GM11168 (cell line): ENCODE data around the gene GALNT17.

Experiments
- in situ Hi-C: fragments of 300-500 bp; cut with MboI; formaldehyde crosslinking; loops from one replicate; pipeline ENCODE4 v1.12.0; 2022; ENCODE audit warnings: low sequenced_read_pairs; ENCODE audit not compliant: unreplicated experiment

Gene GALNT17

DNA sequence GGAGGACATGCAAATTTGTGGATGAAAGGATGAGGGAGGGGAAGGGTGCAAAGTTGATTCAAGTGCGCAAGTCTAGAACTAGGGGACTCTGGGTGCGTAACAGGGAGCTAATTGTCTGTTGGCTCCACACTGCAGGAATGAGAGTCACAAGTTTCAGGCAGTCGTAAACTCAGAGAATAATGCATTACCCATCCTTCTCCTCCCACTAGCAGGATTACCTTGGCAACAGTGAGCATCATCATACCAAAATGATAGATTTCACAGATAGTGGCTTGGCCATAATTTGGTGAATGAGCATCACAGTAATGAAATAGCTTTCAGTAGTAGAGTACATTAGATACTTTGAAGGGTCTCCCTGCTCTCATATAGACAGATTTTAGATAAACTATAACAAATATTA, 565.5 kb downstream of the GALNT17 start:
- in situ Hi-C loops, result no loop called here

DNA sequence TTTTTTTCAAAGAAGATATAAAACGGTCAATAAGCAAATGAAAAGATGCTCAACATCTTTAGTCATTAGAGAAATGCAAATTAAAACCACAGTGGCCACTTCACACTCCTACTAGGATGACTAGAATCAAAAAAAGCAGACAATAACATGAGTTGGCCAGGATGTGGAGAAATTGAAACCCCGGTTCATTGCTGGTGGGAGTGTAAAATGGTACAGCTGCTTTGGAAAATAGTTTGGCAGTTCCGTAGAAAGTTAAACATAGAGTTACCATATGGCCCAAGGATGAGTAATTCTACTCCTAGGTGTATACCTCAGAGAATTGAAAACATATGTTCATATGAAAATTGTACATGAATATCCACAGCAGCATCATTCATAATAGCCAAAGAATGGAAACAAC, 573.3 kb downstream of the GALNT17 start:
- in situ Hi-C loops, result no loop called here

DNA sequence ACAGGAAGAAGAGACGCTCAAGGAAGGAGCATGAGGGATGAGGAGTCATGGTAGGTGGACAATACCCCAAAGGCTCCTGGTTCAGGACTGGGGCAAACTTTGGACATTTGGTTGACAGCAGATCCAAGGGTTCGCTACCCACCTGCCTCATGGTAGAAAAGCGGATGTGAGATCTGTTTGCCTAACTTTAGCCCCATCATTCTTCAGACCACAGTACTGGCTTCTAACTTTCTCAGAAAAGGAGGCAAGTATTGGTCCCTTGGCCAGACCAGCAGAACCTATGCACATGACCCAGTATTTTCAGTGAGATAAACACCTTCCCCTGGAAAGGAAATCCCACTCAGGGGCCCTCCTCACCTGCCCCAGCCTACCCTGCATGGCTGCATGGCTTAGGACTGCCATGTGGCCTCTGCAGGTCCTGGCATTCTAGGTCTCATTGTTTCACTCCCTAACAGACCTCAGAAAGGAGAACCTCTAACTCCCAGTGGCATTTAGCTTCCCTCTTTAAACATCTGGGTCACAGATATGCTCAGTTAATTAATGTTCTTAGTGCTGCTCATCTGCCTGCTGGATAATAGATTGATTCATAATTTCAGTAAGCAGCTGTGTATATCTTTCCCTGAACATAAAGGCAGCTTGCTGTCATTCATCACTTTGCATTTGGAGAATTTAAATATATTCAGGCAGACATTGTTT, 574.1 kb downstream of the GALNT17 start:
- in situ Hi-C loops, result no loop called here

DNA sequence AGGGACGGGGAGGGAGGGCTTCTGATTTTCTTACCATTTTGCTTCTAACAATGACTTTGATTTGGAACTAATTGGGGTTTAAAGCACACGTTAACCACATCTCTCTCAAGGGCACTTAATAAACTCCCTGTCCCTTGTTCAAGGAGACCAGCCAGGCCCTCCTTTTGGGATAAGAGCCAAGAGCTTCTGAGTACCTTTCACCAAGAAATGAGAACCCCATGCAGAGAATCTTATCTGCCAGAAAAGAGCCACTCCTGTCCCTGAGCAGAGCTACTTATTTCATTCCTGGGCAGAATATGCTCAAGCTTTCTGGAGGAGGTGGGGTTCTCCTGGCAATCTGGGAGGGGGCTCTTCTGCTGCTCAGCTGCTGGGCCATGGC, 574.6 kb downstream of the GALNT17 start:
- in situ Hi-C loops, result no loop called here

DNA sequence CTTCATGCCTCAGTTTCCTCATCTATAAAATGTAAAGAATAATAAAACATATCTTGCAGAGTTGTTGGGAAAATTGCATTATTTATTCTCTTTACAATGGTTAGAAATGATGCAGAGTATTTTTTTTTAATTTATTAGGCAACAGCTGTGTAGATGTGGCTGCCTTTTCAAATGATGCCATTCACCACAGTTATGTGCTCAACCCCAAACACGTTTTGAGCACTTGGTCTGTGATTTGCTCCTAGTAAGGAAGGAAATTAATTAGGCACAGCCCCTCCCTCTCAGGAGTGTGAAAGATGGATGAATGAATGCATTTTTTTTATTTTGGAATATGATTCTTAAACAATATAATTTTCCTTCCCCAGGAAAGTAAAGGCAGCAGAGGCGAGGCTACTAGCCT, 575.1 kb downstream of the GALNT17 start:
- in situ Hi-C loops, result no loop called here

DNA sequence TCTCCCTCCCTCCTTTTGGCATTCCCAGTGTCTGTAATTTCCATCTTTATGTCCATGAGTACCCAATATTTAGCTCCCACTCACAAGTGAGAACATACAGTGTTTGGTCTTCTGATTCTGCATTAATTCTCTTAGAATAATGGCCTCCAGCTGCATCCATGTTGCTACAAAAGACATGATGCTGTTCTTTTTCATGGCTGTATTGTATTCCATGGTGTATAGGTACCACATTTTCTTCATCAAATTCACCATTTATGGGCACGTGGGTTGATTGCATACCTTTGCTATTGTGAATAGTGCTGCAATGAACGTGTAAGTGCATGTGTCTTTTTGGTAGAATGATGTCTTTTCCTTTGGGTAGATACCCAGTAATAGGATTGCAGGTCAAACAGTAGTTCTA, 576.8 kb downstream of the GALNT17 start:
- in situ Hi-C loops, result no loop called here

DNA sequence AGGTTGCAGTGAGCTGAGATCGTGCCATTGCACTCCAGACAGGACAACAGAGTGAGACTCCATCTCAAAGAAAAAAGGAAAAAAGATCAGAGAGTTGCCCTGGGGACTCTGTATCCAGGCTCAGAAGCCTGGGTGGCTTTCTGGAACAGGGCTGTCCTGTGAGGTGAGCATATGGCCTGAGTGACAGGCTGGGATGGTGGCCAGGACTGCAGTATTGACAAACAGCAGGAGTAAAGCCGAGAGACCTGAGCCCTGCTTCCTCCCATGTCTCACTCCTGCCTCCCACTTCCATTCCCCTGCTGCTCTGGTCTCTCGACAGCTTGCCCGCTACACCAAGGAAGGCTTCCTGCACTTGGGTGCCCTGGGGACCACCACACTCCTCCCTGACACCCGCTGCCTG, 578.5 kb downstream of the GALNT17 start:
- in situ Hi-C loops, result no loop called here

DNA sequence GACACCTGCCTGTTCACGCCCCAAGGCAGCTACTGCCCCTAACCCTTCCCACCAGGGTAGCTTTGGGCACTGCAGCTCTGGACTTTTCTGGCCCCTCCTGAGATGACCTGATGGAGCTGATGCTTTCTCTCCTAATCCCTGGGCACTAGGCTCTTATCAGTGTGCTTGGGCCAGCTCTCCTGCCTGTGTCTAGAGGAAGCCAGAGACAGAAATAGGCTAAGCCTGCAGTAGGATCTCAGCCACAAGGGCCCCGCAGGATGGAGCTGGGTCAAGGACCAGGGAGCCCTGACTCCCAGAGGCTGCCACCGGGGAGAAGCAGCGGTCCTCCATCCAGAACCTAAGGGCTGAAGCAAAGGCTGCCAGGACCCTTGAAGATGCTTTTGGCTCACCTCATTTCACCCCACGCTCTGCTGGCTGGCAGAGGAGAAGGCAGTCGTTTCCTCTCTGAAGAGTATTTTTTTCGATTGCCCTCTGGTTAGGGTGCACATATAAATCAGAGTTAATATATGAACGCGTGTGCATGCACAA, 580.8 kb downstream of the GALNT17 start:
- in situ Hi-C loops, result no loop called here

DNA sequence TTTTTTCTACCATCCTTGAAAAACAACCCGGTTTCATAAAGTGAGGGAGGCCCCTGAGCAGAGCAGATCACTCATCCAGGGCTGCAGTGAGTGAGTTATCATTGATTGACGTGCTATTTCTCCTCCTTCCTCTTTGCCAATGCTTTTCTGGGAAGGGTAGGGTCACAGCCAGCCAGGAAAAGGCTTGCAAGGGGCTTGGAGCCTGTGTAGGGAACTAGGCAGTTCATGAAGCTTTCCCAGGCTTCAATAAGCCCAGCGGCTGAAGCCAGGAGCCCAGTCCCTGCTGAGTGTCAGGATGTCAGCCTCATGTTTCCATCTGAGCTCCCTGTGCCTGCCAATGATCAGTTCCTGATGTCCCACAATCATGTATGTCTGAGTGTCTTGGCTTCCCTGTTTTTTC, 584.7 kb downstream of the GALNT17 start:
- in situ Hi-C loops, result no loop called here

DNA sequence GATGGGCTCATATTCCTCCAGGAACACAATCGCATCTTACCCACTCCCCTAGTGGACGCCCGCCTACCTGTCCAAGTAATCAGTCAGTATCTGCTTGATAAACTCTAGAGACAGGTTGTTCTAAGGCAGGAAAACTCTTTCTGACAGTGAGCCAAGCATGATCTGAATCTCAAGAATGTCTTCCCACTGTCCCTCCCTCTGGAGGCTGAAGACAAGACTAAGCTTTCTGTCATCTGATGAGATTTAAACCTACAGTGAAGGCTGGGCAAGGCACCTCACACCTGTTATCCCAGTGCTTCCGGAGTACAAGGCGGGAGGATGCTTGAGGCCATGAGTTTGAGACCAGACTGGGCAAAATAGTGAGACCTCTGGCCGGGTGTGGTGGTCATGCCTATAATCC, 586.6 kb downstream of the GALNT17 start:
- in situ Hi-C loops, result no loop called here

DNA sequence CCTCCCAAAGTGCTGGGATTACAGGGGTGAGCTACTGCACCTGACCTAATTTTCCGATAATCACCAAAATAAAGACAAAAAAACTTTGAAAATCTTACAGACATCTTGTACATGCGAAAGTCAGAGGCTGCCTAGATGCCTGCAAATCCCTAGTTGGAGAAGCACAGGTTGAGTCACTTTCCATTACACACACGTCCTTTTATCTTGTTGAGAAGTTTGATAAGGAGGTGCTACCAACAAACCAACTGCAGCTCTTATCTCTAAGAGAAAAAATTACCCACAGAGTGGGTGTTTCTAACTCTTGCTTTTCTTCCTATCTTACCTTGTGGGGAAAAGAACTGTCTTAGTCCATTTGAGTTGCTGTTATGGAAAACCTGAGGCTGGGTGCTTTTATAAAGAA, 589.8 kb downstream of the GALNT17 start:
- in situ Hi-C loops, result no loop called here

DNA sequence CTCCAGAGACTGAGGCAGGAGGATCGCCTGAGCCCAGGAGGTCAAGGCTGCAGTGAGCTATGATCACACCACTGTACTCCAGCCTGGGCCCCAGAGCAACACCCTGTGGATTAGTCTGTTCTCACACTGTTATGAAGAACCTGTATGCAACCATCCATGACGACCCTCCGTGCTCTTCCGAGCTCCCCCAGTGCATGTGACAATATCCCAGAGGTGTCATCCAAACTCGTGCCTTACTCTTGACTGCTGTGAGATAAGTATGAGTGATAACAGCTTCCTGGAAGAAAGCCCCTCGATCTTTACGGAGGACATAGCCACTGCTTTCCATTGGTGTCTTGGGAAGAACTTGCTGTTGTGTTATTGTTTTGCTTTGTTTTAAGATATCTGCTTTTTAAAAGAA, 591.9 kb downstream of the GALNT17 start:
- in situ Hi-C loops, result no loop called here

DNA sequence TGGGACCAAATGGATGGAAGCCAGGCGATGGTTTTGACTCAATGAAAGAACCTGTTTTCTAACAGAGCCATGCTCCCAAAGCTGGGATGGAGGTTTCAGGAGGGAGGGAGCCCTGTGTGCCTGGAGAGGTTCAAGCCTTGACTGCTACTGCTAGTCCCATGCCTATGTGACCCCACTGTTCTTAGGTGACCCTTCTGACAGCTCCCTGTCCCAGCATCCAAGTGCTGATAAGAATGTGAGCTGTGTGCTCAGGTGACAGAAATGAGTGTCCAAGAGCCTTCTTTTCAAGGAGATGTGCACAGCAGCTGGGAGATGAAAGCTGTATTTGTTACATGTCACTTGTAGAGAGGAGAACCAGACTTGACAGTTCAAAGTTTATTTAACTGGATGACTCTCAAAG, 595.4 kb downstream of the GALNT17 start:
- in situ Hi-C loops, result no loop called here

DNA sequence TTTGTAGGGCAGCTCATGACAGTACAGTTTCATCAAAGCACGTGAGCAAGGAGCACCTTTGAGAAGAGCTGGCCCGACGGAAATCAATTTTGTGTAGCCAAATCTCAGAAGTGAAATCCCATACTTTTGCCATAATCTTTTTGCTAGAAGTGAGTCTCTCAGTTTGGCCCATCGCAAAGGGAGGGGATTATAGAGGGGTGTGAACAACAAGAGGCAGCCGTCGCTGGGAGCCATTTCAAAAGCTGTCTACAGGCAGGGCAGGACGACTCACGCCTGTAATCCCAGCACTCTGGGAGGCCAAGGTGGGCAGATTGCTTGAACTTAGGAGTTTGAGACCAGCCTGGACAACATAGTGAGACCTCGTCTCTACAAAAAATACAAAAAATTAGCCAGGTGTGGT, 599.8 kb downstream of the GALNT17 start:
- in situ Hi-C loops, result loop anchor here (10.0 kb wide), 1 partner anchor 877 kb away; no protein-coding TSS in a partner anchor

DNA sequence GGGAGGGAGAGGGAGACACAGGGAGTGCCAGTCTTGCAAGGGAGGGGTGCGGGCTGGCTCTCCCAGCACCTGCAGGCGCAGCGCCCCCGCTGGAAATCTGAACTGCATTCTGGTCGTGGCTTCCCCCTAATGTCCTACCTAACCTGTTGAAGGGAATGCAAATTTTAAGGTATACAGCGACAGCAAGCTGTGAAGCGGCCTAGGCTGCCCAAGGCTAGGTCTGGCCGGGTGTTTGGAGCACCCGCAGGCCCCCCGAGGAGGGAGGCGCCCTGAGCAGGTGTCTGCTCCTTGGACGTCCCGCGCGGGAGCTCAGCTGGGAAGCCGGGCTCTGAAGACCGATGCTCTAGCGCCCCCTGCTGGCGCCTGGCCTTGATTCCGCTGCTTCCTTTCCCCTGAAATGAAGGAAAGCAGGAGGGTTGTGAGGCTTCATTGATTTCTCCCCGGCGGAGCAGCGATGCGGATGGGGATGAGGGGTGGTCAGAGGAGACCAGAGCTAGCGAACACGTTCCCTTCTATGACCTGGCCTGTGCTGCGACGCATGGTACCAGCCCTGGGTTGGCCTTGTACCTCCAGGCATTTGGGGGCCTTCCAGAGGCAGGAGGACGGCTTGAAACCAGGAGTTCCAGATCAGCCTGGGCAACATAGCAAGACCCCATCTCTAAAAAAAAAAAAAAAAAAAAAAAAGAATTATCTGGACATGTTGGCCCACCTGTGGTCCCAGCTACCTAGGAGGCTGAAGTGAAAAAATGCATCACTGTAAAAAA, 601.3 kb downstream of the GALNT17 start:
- in situ Hi-C loops, result loop anchor here (10.0 kb wide), 1 partner anchor 878 kb away; no protein-coding TSS in a partner anchor

DNA sequence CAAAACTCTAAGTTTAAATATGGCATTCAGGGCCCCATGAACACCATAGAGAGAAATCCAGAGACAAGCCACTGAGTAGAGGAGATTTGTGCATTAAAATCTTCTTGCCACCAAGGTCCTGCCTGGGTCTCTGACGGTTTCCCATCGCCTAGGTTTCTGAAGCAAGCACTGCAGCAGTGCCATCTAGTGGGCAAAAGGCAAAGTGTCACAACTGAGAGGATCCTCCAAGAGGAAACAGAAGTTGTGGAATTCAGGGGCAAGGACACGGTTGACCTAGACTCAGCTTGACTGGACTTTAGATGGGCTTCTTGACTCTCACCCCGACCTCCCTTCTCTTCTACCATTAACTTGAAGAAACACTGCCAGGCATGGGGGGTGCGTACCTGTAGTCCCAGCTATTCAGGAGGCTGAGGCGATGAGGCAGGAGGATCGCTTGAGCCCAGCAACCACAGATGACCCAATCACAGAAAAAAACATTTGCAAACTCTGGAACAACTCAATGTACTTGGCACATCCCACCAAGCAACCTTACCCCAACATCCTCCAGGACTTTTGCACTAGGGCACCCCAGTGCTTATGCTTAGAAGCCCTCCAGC, 604.1 kb downstream of the GALNT17 start:
- in situ Hi-C loops, result loop anchor here (10.0 kb wide), 1 partner anchor 881 kb away; no protein-coding TSS in a partner anchor

DNA sequence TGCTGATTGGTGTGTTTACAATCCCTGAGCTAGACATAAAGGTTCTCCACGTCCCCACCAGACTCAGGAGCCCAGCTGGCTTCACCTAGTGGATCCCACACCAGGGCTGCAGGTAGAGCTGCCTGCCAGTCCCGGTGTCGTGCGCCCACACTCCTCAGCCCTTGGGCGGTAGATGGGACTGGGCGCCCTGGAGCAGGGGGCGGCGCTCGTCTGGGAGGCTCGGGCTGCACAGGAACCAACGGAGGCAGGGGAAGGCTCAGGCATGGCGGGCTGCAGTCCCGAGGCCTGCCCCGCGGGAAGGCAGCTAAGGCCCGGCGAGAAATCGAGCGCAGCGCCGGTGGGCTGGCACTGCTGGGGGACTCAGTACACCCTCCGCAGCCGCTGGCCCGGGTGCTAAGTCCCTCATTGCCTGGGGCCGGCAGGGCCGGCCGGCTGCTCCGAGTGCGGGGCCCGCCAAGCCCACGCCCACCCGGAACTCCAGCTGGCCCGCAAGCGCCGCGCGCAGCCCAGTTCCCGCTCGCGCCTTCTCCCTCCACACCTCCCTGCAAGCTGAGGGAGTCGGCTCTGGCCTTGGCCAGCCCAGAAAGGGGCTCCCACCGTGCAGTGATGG, 606.1 kb downstream of the GALNT17 start:
- in situ Hi-C loops, result loop anchor here (10.0 kb wide), 1 partner anchor 883 kb away; no protein-coding TSS in a partner anchor

DNA sequence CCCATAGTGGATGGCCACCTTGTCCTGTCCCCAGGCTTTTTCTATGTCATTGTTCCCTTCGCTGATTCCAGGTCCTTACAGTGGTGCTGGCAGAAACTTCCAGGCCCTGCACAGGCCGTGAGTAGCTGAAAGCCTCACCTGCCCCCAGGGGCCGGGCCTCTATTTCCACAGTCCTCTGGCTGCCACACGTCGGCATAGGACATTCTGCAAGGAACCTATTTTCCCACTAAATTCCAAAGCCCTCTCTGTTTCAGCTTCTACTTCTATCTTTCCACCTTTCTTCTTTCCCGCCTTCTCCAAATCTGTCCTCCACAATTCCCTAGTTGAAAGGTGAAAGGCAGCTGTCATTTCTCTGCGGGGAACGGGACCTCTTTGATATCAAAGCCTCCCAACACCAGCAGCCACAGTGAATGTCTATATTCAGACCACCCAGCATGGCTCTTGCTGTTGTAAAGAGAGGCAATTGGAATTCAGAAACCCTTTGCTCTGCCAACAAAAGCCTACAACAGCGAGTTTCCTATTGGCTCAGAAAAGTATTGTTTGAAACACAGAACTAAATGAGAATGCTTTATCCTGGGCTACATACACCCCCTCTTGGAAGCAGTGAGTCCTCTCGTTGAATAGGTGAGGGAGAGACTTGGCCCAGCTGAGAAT, 607.7 kb downstream of the GALNT17 start:
- in situ Hi-C loops, result loop anchor here (10.0 kb wide), 1 partner anchor 885 kb away; no protein-coding TSS in a partner anchor

DNA sequence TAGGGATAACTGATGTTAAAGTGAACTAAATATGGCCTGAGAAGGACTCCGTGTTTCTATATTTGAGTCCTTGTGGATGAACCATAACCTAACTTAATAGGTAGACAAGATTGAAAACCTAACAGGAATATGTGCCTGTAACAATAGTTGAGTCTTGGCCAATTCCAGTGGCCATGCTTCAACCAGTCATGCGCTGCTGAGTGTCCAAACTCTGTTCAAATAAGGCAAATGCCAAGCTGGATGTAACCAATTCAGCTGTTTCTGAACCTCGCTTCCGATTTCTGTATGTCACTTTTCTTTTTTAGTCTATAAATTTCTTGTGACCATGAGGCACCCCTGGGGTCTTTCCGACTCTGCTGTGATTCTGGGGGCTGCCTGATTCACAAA, 608.2 kb downstream of the GALNT17 start:
- in situ Hi-C loops, result no loop called here

DNA sequence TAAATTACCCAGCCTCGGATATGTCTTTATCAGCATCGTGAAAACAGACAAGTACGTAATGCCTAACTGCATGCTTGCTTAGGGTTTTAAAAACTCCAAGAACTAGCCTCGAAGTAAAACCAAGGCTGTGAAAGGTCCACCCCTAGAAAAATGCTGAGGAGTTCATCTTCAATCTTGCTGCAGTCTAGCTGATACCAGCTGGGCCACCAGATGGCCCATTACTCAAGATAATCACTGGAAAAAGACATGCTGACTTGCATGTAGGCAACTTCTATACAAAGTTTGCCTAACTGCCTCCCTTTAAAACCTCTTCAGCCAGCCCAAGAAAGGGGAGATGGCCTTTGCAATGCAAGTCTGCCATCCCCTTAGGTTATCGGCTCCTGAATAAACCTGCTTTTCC, 614.1 kb downstream of the GALNT17 start:
- in situ Hi-C loops, result no loop called here
